Measurements from ENCODE around the gene ABHD2. TPM values are rescaled to one million over a fixed set of nuclear protein-coding genes. Genes with fewer than 3 reads are reported as not detected.

The ABHD2 gene
- total and polyA plus RNA-seq, 9 of the 15 experiments (the other 6 are each of a cell fraction or from before 2014, with no cell fraction given): 16.9 to 99.8 (median 47.5) TPM

DNA sequence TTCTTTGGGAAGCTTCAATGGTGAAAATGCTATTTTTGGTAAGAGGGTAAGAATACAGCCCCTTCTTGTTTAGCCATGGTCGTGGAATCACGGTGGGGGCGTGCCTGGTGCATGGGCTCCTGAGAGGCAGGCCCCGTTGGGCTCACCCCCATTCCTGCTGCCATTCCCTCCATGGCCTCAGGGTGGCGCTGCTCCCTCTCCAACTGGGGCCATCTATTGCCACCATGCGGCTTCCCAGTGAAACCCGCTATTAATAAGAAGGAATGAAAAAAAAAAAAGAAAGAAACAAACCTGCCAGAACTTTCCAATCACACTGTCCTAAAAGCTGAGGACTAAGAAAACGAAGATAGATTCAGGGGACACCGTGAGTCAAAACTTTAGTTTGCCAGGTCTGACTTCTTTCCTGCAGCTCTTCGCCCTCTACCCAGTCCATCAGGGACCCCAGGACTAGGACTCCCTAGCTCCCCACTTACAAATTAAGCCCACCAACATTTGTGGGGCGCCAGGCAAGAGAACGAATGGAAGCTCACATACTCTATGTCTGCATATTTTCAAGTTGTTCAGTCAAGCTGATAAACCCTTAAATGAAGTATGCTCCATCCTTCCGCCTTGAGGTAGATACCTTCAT is 30.6 kb upstream of the ABHD2 start (continued):
- TF ChIP-seq FOXA3 (CRISPR knock-in tag; conservative IDR thresholded peaks at IDR 0.05 in 1 of 2, IDR thresholded peaks at IDR 0.05 in 1 of 2): 0 out of 4 replicates have a peak, but pooled peaks of 1 of the 2 experiments have one; percentile 59
- TF ChIP-seq, protein P1, sequence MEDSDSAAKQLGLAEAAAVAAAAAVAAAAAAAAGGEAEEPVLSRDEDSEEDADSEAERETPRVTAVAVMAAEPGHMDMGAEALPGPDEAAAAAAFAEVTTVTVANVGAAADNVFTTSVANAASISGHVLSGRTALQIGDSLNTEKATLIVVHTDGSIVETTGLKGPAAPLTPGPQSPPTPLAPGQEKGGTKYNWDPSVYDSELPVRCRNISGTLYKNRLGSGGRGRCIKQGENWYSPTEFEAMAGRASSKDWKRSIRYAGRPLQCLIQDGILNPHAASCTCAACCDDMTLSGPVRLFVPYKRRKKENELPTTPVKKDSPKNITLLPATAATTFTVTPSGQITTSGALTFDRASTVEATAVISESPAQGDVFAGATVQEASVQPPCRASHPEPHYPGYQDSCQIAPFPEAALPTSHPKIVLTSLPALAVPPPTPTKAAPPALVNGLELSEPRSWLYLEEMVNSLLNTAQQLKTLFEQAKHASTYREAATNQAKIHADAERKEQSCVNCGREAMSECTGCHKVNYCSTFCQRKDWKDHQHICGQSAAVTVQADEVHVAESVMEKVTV (CRISPR knock-in tag; IDR thresholded peaks at IDR 0.05): peak; percentile 96
- TF ChIP-seq ZNF24 (IDR thresholded peaks at IDR 0.05): peak; percentile 28; the same call in 1 of the 2 replicates
- no peak for TF ChIP-seq TGIF2 (CRISPR knock-in tag; IDR thresholded peaks at IDR 0.05)
- 0 out of 2 replicates have a peak, but pooled peaks have one; percentile 37 for TF ChIP-seq CXXC5 (CRISPR knock-in tag; IDR thresholded peaks at IDR 0.05)
- peak; percentile 86; the same call in 1 of the 2 replicates for TF ChIP-seq KAT7 (CRISPR knock-in tag; IDR thresholded peaks at IDR 0.05; ENCODE audit: borderline replicate concordance)
- TF ChIP-seq NBN (IDR thresholded peaks at IDR 0.05; ENCODE audit: low read depth): no peak
- peak in 2 of 3 experiments; percentile 73 for TF ChIP-seq YY1 (IDR thresholded peaks at IDR 0.05; ENCODE audit: borderline replicate concordance in 1 of 3, control insufficient read depth in 1 of 3, extremely low read depth in 1 of 3, insufficient read depth in 3 of 3, insufficient read length in 1 of 3, insufficient replicate concordance in 2 of 3, low read depth in 1 of 3, low read length in 2 of 3)
- TF ChIP-seq ZBTB7A (IDR thresholded peaks at IDR 0.05; ENCODE audit: borderline replicate concordance, control insufficient read depth, low read depth, low read length): peak; percentile 67
- 0 out of 2 replicates have a peak, but pooled peaks have one; percentile 13 for TF ChIP-seq ZFX (CRISPR knock-in tag; IDR thresholded peaks at IDR 0.05)
- no peak for TF ChIP-seq SRSF9 (IDR thresholded peaks at IDR 0.05; ENCODE audit: borderline replicate concordance, low read depth, low read length)
- TF ChIP-seq ZNF75A (CRISPR knock-in tag; IDR thresholded peaks at IDR 0.05): no peak
- TF ChIP-seq DPF2 (IDR thresholded peaks at IDR 0.05): 0 out of 2 replicates have a peak, but pooled peaks have one; percentile 42
- peak; percentile 97 for TF ChIP-seq SMC3 (conservative IDR thresholded peaks at IDR 0.05; ENCODE audit: insufficient read depth, low read depth, low read length)
- TF ChIP-seq, protein P2, sequence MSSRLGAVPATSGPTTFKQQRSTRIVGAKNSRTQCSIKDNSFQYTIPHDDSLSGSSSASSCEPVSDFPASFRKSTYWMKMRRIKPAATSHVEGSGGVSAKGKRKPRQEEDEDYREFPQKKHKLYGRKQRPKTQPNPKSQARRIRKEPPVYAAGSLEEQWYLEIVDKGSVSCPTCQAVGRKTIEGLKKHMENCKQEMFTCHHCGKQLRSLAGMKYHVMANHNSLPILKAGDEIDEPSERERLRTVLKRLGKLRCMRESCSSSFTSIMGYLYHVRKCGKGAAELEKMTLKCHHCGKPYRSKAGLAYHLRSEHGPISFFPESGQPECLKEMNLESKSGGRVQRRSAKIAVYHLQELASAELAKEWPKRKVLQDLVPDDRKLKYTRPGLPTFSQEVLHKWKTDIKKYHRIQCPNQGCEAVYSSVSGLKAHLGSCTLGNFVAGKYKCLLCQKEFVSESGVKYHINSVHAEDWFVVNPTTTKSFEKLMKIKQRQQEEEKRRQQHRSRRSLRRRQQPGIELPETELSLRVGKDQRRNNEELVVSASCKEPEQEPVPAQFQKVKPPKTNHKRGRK (tag; IDR thresholded peaks at IDR 0.05): no peak
- TF ChIP-seq, protein P3, sequence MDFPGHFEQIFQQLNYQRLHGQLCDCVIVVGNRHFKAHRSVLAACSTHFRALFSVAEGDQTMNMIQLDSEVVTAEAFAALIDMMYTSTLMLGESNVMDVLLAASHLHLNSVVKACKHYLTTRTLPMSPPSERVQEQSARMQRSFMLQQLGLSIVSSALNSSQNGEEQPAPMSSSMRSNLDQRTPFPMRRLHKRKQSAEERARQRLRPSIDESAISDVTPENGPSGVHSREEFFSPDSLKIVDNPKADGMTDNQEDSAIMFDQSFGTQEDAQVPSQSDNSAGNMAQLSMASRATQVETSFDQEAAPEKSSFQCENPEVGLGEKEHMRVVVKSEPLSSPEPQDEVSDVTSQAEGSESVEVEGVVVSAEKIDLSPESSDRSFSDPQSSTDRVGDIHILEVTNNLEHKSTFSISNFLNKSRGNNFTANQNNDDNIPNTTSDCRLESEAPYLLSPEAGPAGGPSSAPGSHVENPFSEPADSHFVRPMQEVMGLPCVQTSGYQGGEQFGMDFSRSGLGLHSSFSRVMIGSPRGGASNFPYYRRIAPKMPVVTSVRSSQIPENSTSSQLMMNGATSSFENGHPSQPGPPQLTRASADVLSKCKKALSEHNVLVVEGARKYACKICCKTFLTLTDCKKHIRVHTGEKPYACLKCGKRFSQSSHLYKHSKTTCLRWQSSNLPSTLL (IDR thresholded peaks at IDR 0.05): no peak
- TF ChIP-seq CREM (IDR thresholded peaks at IDR 0.05; ENCODE audit: low read depth): 0 out of 2 replicates have a peak, but pooled peaks have one; percentile 29
